Fibroblast of villous mesenchyme (primary cell): ENCODE results near the gene WNT3. TPM values are rescaled to one million over a fixed set of nuclear protein-coding genes. Genes with fewer than 3 reads are reported as not detected.

ENCODE experiments used
- DNase-seq: peaks from one replicate; pipeline ENCODE4 v3.0.0-alpha.2; 2010; ENCODE audit warnings: low read depth
- H3K4me3 ChIP-seq: 2 replicates; pipeline ENCODE4 v1.5.1; 2011; ENCODE audit warnings: low read depth, mild to moderate bottlenecking, low read length
- total RNA-seq: library from RNA; depleted of rRNA; stranded (reverse); fragments of >200 nt; gene quantifications from 2 replicates; pipeline ENCODE4 v1.2.3, GENCODE V29; 2012
- TF ChIP-seq, protein P1 (sequence below): IDR thresholded peaks from 2 replicates; pipeline ENCODE4 v1.5.1; 2012; ENCODE audit warnings: low read depth, mild to moderate bottlenecking, low read length; ENCODE audit not compliant: insufficient read depth

WNT3 gene
- total RNA-seq, 1 donor = 2.2 TPM

DNA sequence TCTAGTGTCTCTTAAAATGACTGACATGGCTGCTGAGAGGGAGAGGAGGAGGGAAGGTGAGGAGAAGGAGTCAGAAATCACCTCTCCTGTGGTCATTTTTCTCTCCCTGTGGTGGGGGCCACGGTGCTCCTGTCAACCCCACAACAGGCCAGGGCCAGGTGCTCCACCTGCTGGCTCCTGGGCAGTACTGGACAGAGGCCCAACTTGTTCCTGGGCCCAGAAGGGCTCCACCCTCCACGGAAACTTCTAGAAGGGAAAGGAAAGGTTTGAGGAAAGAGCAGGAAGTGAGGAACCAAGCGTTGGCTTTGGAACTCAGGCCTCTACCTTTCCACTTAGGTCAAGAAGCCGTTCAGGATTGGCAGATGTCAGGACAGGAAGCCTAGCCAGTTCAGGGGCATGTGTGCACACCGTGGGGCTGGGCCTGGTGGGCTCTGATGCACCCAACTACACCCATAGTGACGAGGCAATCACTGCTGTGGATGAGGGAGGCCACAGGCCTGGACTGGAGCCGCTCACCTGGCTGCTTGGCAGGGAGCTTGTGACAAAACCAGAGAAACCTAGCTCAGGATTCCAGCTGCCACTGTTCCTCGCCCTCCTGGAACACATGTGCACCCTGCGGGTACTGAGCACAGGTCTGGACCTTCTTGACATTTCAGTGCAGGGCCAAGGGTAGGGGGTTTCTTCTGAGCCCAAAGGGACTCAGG is 36.1 kb downstream of the WNT3 start:
- peak; percentile 22 for DNase-seq
- H3K4me3 ChIP-seq = no peak overlapping the region
- TF ChIP-seq, protein P1, sequence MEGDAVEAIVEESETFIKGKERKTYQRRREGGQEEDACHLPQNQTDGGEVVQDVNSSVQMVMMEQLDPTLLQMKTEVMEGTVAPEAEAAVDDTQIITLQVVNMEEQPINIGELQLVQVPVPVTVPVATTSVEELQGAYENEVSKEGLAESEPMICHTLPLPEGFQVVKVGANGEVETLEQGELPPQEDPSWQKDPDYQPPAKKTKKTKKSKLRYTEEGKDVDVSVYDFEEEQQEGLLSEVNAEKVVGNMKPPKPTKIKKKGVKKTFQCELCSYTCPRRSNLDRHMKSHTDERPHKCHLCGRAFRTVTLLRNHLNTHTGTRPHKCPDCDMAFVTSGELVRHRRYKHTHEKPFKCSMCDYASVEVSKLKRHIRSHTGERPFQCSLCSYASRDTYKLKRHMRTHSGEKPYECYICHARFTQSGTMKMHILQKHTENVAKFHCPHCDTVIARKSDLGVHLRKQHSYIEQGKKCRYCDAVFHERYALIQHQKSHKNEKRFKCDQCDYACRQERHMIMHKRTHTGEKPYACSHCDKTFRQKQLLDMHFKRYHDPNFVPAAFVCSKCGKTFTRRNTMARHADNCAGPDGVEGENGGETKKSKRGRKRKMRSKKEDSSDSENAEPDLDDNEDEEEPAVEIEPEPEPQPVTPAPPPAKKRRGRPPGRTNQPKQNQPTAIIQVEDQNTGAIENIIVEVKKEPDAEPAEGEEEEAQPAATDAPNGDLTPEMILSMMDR = peak; percentile 75

DNA sequence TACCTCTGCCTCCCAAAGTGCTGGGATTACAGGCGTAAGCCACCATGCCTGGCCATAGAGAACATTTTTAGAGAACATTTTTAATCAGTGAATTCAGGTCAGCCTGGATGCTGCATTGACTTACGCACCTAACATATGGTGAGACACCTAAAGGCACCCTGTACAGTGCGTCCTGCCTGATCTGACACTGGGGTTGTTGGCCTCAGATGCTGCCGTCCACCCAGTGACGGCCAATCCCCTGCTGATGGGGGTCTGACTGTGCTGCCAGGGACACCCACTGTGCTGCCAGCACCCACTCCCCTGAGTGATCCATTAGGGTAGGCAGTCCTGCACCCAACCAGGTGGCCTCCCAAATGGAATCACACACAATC is 38.5 kb downstream of the WNT3 start:
- H3K4me3 ChIP-seq = no peak overlapping the region
- no peak for DNase-seq
- TF ChIP-seq, protein P1 = no peak

DNA sequence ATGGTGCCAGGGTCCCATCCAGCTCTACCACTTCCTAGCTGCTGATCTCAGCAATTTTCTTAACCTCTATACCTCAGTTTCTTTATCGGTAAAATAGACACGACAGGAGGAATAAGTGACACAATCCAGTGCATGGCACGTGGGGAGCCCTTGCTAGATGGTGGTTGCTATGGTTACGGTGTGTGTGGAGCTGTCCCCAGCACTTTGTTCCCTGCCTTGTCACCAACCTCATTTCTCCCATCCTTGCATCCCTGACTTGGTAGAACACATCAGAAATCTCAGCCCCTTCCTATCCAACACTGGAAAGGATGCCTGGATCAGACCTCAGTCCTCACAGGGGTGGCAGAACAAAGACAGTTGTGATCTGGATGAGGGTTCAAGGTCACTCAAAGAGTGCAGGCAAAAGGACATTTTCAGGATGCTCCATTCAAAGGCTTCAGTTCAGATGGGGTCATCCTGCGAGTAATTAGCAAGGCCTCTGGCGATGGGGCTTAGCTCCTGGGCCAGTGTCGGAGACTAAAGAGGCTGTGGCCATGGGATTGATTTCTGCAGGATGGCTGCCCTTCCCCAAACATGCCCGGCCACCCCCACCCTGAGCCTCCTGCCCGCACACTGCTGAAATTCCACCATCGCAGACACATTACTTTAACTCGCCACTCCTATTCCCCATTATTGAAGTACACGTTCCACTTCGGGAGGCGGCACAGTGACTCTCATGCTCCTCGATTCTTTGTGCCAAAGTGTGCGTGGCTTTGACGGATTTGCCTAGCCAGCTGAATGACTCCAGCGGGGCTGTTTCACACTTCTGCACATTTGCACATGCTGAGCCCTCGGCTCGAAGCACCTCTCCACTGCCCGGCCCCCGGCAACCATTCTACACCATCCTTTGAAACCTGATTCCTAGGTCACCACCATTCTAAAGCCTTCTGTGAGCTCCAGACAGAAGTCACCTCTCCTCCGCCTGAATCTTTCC is 40.3 kb downstream of the WNT3 start:
- H3K4me3 ChIP-seq = no peak overlapping the region
- TF ChIP-seq, protein P1 = no peak
- no peak for DNase-seq

DNA sequence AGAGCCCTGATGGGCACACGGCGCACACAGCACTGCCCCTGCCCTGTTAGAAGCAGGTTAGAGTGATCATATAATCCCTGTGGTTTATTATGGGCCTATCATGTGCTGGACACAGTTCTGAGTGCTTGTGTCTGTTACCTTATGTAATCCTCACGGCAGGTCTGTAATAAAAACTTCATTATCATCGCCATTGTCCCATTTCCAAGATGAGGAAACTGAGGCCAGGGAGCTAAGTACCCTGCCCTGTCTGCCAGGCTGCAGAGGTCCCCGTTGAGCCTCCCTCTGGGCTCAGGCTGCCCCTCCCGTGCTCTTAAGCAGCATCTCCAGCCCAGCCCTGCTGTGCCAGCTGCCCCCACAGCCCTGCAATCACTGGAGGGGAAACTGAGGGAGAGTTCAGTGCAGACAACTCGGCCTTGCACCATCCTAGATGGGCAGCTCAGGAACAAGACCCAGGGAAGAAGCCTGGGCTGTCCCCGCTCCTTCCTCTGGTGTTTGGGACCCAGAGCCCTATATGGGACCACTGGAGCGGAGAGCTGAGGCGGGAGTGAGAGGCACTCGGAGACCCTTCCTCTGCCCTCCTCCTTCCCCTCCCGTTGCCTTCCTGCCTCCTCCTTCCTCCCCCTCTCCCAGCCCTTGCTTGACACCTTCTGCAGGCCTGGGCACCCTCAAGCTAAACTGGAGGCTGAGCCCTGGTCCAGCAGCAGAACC is 42.0 kb downstream of the WNT3 start:
- no peak overlapping the region for H3K4me3 ChIP-seq
- TF ChIP-seq, protein P1 = no peak
- no peak for DNase-seq

DNA sequence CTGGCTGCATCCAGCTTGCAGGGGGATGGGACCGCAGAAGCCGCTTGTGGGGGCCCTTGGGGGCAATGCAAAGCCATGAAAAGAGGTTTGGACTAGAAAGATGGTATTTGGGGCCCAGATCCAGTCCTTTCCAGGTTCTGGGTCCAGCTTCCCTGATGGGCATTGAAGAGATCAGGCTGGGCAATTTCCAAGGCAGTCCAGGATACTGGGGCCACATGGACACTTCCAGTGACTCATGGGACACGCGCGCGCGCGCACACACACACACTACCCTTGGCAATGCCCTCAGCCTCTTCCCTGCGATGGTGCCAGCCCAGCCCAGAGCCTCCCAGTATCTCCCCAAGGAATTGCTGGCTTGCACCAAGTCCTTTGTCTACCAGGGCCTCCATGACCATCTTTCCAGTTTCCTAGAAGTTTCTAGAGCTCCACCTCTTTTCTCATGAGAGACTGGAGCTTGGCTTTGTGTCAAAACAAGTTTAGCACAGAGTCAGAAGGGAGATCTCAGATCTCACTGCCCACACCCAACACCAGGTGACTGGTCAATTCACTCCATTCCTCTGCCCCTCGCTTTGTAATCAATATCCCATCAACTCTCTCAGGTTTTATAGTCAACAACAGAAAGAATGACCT is 44.3 kb downstream of the WNT3 start:
- TF ChIP-seq, protein P1 = no peak
- no peak overlapping the region for H3K4me3 ChIP-seq
- no peak for DNase-seq

DNA sequence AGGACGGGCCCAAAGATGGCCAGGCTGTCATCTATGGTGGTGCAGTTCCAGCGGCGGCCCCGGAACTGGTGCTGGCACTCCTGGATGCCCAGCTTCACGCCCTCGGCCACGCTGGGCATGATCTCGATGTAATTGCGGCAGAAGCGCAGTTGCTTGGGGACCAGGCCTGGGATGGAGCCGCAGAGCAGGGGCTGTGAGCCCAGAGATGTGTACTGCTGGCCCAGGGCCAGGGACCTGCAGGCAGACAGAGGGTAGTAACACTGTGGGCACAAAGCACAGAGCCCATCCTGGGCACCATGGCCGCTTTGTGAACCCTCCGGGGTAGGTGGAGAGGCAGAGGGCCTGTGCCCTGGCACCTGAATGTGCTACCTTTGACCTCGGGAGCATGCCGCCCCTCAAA is 44.8 kb downstream of the WNT3 start:
- no peak for DNase-seq
- no peak overlapping the region for H3K4me3 ChIP-seq
- TF ChIP-seq, protein P1 = no peak
